Activated naive CD4-positive, alpha-beta T cell (primary cell): ENCODE data around the gene LEPROT.

Source experiments
- DNase-seq, 4 experiments: peaks; one replicate each; lab custom pipeline; 2025; lab: John Stamatoyannopoulos, UW

Gene LEPROT

GRCh38 chr1:65412256-65412983 is 8.0 kb upstream of the LEPROT start:
- DNase-seq = no peak

DNA sequence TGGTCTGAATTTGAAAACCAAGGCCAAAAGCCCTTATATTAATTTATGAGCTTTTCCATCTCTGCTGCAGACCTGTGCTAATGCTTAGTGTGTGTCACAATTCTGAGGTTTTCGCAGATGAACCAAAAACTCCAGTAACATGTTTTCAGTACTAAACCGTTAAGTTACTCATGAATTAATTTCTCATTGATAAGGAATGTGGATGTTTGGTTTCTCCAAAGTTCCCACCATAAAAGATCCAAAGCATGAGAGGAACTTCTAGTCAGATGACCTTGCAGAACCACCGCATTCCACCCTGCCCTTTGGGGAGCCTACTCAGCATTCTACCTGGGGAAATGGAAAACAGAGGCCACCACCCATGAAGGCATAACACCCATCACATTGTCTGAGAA is 7.5 kb upstream of the LEPROT start:
- no peak for DNase-seq

DNA sequence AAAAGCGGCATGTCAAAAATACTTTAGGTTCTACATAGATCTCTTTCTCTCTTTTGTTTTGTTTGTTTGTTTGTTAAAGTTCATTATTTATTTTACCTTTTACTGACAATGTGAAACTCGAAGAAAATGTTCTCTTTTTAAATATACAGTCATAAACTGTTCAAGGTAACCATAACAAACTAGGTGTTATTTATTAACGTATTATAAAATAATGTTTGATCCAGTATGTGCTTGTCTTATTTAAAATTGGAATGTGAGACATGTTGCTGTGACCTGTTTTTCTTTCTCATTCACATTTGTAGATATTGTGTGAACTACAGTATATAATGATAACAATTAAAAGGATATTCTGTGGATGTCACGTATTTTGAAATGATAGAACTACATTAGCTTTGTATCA is 5.9 kb upstream of the LEPROT start:
- DNase-seq = no peak

DNA sequence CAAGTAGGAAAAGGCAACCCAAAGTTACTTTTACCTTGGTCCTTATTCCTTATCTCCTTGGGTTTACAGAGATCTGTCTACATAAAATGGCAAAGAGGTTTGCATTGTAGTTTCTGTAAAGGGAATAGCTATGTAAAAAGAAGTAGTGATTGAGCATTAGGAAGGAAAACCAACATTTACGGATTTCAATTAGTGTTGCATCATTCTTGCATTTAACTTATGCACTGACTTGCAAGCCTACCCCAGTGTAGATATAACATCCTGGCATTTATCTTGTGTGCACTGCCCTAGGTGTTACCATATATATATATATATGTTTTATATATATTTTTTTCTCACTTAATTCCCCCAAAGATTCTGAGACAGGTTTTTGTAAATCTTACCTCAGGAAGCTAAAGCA is 3.7 kb upstream of the LEPROT start:
- DNase-seq = no peak

GRCh38 chr1:65417729-65418128 is 2.7 kb upstream of the LEPROT start:
- DNase-seq = no peak

- DNase-seq = no peak
These were observed 1.8 kb upstream of the LEPROT start for GRCh38 chr1:65418522-65419185.

DNA sequence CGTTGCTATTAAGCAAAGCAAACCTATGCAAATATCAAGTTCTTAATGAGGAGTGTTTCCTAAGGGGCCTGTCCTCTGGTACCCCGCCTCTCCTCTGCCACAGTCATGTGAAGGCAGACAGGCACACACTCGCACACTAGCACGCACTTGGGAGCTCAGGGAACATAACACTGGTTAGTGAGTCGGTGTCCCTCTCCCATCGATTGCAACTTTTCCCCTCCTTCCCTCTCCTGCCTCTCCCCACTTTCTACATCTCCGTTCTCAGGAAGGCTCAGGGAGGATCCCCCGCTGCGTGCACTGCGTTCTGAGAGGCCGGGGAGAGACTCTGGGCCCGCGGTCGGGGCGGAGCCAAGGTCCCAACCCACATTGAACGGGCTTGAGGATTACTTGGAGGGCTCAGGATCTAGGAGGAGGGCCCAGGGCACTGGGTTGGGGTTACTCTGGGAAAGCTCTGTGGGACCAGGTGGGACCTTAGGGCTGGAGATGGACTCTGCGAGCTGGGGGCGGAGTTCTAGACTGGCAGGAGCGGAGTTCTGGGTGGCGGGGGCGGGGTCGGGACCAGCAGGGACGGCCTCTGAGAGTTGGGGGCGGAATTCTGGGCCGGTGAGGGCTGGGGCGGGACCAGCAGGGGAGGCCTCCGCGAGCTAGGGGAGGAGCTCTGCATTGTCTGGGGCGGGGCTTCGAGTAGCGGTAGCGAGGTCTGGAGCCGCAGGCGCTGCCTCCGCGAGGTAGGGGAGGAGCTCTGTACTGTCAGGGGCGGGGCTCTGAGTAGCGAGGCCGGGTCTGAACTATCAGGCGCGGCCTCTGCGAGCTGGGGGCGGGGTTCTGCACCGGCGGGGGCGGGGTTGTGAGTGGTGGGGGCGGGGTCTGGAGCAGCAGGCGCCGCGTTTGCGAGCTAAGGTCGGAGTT is 533 bp upstream of the LEPROT start:
- peak; percentile 93 to 99 (median 95) for DNase-seq

GRCh38 chr1:65421351-65422025 is 1.0 kb downstream of the LEPROT start:
- no peak for DNase-seq

GRCh38 chr1:65422241-65423203 is 2.1 kb downstream of the LEPROT start:
- DNase-seq = no peak

DNA sequence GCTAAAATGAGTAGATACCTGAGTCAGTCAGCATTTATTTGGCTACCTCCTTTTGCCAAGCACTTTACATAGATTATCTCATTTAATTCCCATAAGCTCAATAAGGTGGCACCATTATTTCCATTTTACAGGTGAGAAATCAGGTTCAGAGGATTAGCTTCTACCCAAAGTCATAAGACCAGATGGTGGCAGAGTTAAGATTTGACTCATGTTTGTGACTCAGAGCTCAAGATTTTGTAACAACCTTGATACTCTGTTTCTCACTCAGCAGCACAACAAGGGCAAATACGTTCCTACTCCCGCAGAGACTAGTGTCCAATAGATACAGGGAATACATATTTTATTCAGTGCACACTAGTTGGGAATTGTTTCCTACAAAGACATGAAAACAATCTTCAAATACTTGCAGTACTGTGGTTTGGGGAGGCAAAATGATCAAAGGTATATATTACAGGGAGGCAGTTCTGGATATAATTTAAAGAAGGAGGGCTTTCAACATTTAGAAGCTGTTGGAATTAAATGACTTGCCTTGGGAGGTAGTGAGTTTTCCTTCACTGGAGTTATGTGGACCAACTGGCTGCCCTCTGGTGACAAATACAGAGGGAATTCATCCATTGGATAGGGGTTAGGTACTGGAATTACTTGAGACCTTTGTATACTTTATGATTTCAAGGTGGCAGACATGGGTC is 3.6 kb downstream of the LEPROT start:
- no peak for DNase-seq

GRCh38 chr1:65424573-65424889 is 4.1 kb downstream of the LEPROT start:
- DNase-seq = no peak

DNA sequence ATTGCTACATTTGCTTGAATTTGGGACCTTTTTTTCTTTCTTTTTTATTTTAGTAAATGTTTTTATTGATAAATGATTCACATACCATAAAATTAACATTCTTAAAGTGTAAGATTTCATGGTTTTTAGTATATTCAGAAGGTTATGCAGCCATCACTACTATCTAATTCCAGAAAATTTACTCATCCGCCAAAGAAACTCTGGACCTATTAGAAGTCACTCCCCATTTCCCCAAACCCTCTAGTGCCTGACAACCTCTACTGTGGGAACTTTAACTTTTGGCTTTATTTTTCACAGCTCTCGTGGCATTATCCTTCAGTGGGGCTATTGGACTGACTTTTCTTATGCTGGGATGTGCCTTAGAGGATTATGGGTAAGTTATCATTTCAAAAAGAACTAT is 4.5 kb downstream of the LEPROT start:
- DNase-seq = no peak

GRCh38 chr1:65425697-65426096 is 5.2 kb downstream of the LEPROT start:
- no peak for DNase-seq

GRCh38 chr1:65429078-65429477 is 8.6 kb downstream of the LEPROT start:
- DNase-seq = no peak

DNA sequence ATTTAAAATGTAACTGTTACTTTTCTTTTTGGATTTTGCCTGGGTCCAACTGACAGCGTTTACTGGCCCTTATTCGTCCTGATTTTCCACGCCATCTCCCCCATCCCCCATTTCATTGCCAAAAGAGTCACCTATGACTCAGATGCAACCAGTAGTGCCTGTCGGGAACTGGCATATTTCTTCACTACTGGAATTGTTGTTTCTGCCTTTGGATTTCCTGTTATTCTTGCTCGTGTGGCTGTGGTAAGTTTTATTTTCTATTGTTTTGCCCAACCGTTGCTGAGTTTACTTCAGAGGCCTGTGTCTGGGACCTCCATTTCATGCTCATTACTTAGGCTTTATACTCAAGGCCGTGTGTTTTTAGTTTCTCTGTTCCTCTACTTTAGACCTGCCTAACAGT is 9.3 kb downstream of the LEPROT start:
- no peak for DNase-seq

DNA sequence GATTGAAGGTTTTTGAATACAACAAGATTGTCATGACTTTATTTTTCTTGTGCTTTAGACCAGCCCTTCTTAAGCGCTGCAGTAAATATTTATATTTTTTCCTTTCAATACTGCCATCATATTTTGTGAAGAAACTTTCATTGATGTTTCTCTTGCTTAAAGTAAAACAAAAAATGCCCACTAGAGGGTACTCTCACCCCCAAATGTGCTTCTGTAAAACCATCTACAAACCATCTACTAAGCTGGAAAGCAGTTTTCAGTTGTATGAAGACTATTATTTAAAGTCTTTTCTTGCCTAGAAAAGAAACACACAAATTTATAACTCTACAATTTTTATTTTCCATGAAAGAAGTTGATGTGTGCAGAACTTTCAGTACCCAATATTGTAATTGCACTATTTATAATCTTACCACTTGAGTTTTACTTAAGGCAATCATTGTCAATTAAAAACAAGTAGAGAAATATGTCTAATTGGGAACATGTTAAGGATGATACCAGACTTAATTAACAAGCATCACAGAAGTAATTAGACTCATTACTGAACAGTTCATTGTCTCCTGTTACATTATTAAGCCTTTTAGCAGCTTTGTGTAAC is 10.7 kb downstream of the LEPROT start:
- no peak for DNase-seq

- DNase-seq = no peak
These were observed 12.4 kb downstream of the LEPROT start for GRCh38 chr1:65432918-65433317.

GRCh38 chr1:65434255-65434654 is 13.8 kb downstream of the LEPROT start:
- no peak for DNase-seq

GRCh38 chr1:65434760-65435159 is 14.3 kb downstream of the LEPROT start:
- DNase-seq = no peak

- no peak for DNase-seq
These were observed 15.5 kb downstream of the LEPROT start for GRCh38 chr1:65435987-65436386.
